HG03521 (cell line): Measurements from ENCODE around the gene FRAS1.
"Not testable (repeated sequence)": the region's sequence is repeated elsewhere in the genome, so short reads cannot be mapped to it uniquely, and the experiment has no call there.

ENCODE experiments used
- ATAC-seq: cut with Tn5 transposase; IDR thresholded peaks from one replicate; pipeline ENCODE4 v1.9.1; 2021; ENCODE audit warnings: mild to moderate bottlenecking, moderate library complexity; ENCODE audit not compliant: unreplicated experiment

Gene FRAS1

GRCh38 chr4:78424461-78424860 is 367.3 kb downstream of the FRAS1 start:
- ATAC-seq = no peak

- ATAC-seq = no peak
These were observed 369.8 kb downstream of the FRAS1 start for GRCh38 chr4:78426972-78427371.

GRCh38 chr4:78428996-78429395 is 371.9 kb downstream of the FRAS1 start:
- no peak for ATAC-seq

GRCh38 chr4:78432896-78433295 is 375.8 kb downstream of the FRAS1 start:
- no peak for ATAC-seq

GRCh38 chr4:78437608-78438088 is 380.5 kb downstream of the FRAS1 start:
- no peak for ATAC-seq

- no peak for ATAC-seq
These were observed 382.2 kb downstream of the FRAS1 start for GRCh38 chr4:78439328-78439727.

GRCh38 chr4:78441756-78442155 is 384.6 kb downstream of the FRAS1 start:
- no peak for ATAC-seq

- no peak for ATAC-seq
These were observed 389.5 kb downstream of the FRAS1 start for GRCh38 chr4:78446619-78447018.

GRCh38 chr4:78451407-78451806 is 394.3 kb downstream of the FRAS1 start:
- ATAC-seq = no peak

GRCh38 chr4:78454016-78454415 is 396.9 kb downstream of the FRAS1 start:
- ATAC-seq = no peak

- ATAC-seq = no peak
These were observed 400.6 kb downstream of the FRAS1 start for GRCh38 chr4:78457751-78458150.

- no peak for ATAC-seq
These were observed 402.2 kb downstream of the FRAS1 start for GRCh38 chr4:78459327-78459726.

- ATAC-seq = no peak
These were observed 403.2 kb downstream of the FRAS1 start for GRCh38 chr4:78460368-78460767.

- ATAC-seq = no peak
These were observed 407.1 kb downstream of the FRAS1 start for GRCh38 chr4:78464265-78464664.

GRCh38 chr4:78467223-78467622 is 410.1 kb downstream of the FRAS1 start:
- ATAC-seq = not testable (repeated sequence)

- ATAC-seq = no peak
These were observed 411.1 kb downstream of the FRAS1 start for GRCh38 chr4:78468272-78468671.

GRCh38 chr4:78476108-78476704 is 419.1 kb downstream of the FRAS1 start:
- no peak for ATAC-seq

- ATAC-seq = no peak
These were observed 420.2 kb downstream of the FRAS1 start for GRCh38 chr4:78477276-78477675.

GRCh38 chr4:78478523-78478922 is 421.4 kb downstream of the FRAS1 start:
- ATAC-seq = no peak

GRCh38 chr4:78480286-78480685 is 423.2 kb downstream of the FRAS1 start:
- no peak for ATAC-seq

GRCh38 chr4:78481180-78481579 is 424.1 kb downstream of the FRAS1 start:
- no peak for ATAC-seq

GRCh38 chr4:78482281-78482680 is 425.2 kb downstream of the FRAS1 start:
- ATAC-seq = no peak

- ATAC-seq = no peak
These were observed 426.7 kb downstream of the FRAS1 start for GRCh38 chr4:78483811-78484210.
